Adrenal gland (tissue), 12 donors: ENCODE data around the gene RNF186. TPM values are rescaled to one million over a fixed set of nuclear protein-coding genes. Genes with fewer than 3 reads are reported as not detected.
A peak's percentile ranks its signal among the peaks of the same experiment; 100 is the strongest.

Experiments used
- DNase-seq, 7 donors: peaks; one replicate each; pipeline ENCODE4 v3.0.0-alpha.2; 2019 to 2020
- H3K27ac ChIP-seq, 5 donors: fragments of 200-600 bp; sonication (generic) in 4 of 5; 1 replicate in 3 of 5; 2 replicates in 2 of 5; pipeline versions ENCODE4 v1.5.1 to v1.8.0; 2016 to 2020; ENCODE audit warnings: mild to moderate bottlenecking in 1 of 5
- H3K27me3 ChIP-seq: fragments of 200-600 bp; 2 replicates; pipeline ENCODE4 v1.8.0; 2021
- H3K36me3 ChIP-seq, 2 donors: fragments of 200-600 bp; replicated peaks in 1 of 2; 1 replicate in 1 of 2; 2 replicates in 1 of 2; pipeline versions ENCODE4 v1.5.1 to v1.8.0; 2018 to 2022
- H3K4me1 ChIP-seq, 2 donors: fragments of 200-600 bp; replicated peaks in 1 of 2; 1 replicate in 1 of 2; 2 replicates in 1 of 2; pipeline versions ENCODE4 v1.5.1 to v1.8.0; 2018 to 2021
- H3K4me3 ChIP-seq, 4 donors: fragments of 200-600 bp; sonication (generic) in 3 of 4; one replicate each; pipeline ENCODE4 v1.5.1; 2016 to 2018
- H3K9me3 ChIP-seq, 3 donors: fragments of 200-600 bp; sonication (generic) in 1 of 3; replicated peaks in 1 of 3; 1 replicate in 2 of 3; 2 replicates in 1 of 3; pipeline versions ENCODE4 v1.5.1 to v1.8.0; 2016 to 2021
- POLR2A ChIP-seq, 2 donors: fragments of 450-650 bp; IDR thresholded peaks; one replicate each; pipeline ENCODE4 v1.6.1; 2017; ENCODE audit warnings: antibody characterized with exemption in 2 of 2, mild to moderate bottlenecking in 2 of 2, moderate library complexity in 1 of 2
- WGBS, 4 donors: extraction: QIAGEN DNeasy Blood & Tissue Kit in 2 of 4; methylation state at CpG; one replicate each; pipeline versions ENCODE4 v1.1.5 to v1.1.7; 2013 to 2017; 5-methylcytosine and 5-hydroxymethylcytosine counted together
- intact Hi-C, 2 donors: fragments of 100-400 bp; cut with DNase I; formaldehyde crosslinking; loops; one replicate each; pipeline versions ENCODE4 v1.14.1 to v1.15.0; 2022 to 2023
- polyA plus RNA-seq, 3 donors: library from polyadenylated mRNA; stranded (reverse); fragments of 200-250 nt in 2 of 3; fragments of 350-450 nt in 1 of 3; fragmentation: Illumina TruSeq in 1 of 3; extraction: RNeasy Lipid Tissue Mini Kit (QIAGEN cat#74804) in 1 of 3; gene quantifications; one replicate each; pipeline ENCODE4 v1.2.3, GENCODE V29; 2013 to 2014
- total RNA-seq, 9 donors: library from RNA; depleted of rRNA in 4 of 9; stranded (reverse); fragments of >200 nt in 4 of 9; fragments of 120-200 nt in 1 of 9; fragmentation: NEBNext Ultra II Directional in 1 of 9; extraction: Animal tissue kit (Norgen Biotek cat#: 25700) in 1 of 9; gene quantifications; one replicate each; pipeline versions ENCODE4 v1.1.0 to v1.2.4, GENCODE V29; 2013 to 2023
- TF ChIP-seq, protein P1 (sequence below), 6 experiments: fragments of 450-650 bp in 4 of 6; fragments of 200-600 bp in 2 of 6; sonication (generic) in 1 of 6; IDR thresholded peaks; 1 replicate in 5 of 6; 2 replicates in 1 of 6; pipeline versions ENCODE4 v1.5.1 to v1.8.0; 2016 to 2021; ENCODE audit warnings: antibody characterized with exemption in 6 of 6, mild to moderate bottlenecking in 2 of 6, moderate library complexity in 1 of 6
- donor health status: healthy with polysubstance abuse.
- donor health status: Bipolar disorder and iron deficiency.
- donor health status: DM: yes; HTN: yes; CAD: no.
- donor health status: DM: no; HTN: no; CAD: no.
- donor health status: DM: no; HTN: no; CAD: no.
- donor health status: DM: yes; HTN: yes; CAD: no.

RNF186 gene
- total and polyA plus RNA-seq, 12 donors = not detected

DNA sequence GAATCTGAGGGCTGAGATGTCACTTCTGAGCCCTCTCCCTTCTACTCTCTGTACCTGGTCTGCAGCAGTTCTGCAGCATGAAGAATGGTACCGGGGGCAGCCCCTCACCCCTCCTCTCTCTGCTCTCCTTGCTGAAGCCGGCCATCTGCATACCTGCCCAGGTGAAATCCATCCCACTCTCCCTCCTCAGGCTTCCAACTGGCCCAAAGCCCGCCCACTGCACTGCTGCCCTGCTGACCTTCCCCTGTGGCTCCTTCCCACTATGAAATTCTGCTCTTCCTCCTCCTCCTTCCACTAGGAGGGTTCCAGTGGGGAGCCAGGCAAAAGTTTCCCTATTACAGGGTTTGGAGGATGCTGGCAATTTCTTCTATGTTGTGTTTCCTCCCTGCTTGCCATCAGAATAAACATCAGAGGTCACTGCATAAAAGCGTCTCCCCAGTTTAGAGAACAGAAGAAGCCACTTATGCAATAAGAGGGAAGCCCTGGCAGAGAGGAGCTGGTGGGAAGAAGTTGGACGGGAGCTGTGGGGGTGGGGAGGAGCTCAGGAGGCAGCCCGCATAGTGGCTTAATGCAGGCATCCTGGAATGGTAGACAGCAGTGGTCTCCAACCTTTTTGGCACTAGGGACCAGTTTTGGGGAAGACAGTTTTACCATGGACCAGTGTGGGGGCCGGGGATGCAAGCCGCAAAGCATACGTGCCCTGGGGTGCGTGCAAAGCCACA lies 45.7 kb downstream of the RNF186 start:
- Histone ChIP-seq H3K27me3 (no peaks in the 10 kb centered on the region), H3K36me3 (peaks cover 0 to 15% of the 10 kb centered on the region in 2 donors), H3K4me3 (no peak overlapping the region), H3K27ac (no peak overlapping the region), H3K9me3 (no peaks in the 10 kb centered on the region), H3K4me1 (no peaks in the 10 kb centered on the region)
- TF ChIP-seq, protein P1, sequence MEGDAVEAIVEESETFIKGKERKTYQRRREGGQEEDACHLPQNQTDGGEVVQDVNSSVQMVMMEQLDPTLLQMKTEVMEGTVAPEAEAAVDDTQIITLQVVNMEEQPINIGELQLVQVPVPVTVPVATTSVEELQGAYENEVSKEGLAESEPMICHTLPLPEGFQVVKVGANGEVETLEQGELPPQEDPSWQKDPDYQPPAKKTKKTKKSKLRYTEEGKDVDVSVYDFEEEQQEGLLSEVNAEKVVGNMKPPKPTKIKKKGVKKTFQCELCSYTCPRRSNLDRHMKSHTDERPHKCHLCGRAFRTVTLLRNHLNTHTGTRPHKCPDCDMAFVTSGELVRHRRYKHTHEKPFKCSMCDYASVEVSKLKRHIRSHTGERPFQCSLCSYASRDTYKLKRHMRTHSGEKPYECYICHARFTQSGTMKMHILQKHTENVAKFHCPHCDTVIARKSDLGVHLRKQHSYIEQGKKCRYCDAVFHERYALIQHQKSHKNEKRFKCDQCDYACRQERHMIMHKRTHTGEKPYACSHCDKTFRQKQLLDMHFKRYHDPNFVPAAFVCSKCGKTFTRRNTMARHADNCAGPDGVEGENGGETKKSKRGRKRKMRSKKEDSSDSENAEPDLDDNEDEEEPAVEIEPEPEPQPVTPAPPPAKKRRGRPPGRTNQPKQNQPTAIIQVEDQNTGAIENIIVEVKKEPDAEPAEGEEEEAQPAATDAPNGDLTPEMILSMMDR (IDR thresholded peaks at IDR 0.05) = no peak
- TF ChIP-seq POLR2A (IDR thresholded peaks at IDR 0.05) = no peak
- no peak for DNase-seq
- 81 to 94% (median 86%) methylated on average over 10 of the region's 10 CpGs for WGBS, 4 donors
- intact Hi-C loops = no loop called here

DNA sequence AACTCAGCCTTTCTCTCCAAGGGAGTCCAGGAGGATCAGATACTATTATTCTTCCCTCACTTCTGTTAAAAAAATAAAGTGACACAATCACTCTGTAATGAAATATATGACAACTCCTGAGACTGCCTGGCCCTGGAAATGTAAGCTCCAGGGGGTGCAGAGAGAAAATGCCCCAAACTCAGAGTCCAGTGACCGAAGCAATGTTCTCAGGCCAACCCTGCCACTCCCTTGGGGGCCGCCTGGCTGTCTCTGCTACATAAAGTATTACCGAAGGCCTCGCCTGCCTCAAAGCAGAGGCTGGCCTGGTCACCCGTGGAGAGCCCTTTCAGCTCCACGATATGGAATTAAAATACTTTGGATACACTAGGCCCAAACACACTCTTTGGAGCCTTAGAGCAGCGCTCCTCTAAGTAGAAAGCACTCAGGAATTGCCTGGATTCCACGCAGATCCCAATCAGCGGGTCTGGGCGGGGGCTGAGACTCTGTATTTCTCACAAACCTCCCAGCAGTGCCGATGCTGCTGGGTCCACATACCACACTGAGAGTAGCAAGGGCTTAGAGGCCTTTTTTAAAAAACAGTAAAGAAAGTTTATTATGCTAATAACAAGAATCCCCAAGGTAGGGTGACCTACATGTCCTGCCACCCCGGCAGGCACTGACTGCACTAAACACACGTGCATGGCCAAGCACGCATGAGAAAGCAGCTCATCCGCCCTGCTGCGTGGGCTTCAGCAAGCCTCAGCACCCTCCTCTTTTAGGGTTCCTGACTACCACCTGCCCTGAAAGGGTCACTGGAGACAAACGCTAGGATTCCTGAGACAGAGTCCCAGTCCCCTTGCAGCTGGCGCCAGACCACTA lies 46.5 kb downstream of the RNF186 start:
- Histone ChIP-seq H3K27me3 (no peaks in the 10 kb centered on the region), H3K27ac (no peak overlapping the region), H3K4me3 (no peak overlapping the region), H3K4me1 (no peaks in the 10 kb centered on the region), H3K36me3 (peaks cover 0 to 10% of the 10 kb centered on the region in 2 donors), H3K9me3 (no peaks in the 10 kb centered on the region)
- intact Hi-C loops = no loop called here
- TF ChIP-seq, protein P1 (IDR thresholded peaks at IDR 0.05) = no peak
- TF ChIP-seq POLR2A (IDR thresholded peaks at IDR 0.05) = no peak
- 87 to 99% (median 90%) methylated on average over 15 to 18 of the region's 18 CpGs for WGBS, 4 donors
- no peak for DNase-seq

DNA sequence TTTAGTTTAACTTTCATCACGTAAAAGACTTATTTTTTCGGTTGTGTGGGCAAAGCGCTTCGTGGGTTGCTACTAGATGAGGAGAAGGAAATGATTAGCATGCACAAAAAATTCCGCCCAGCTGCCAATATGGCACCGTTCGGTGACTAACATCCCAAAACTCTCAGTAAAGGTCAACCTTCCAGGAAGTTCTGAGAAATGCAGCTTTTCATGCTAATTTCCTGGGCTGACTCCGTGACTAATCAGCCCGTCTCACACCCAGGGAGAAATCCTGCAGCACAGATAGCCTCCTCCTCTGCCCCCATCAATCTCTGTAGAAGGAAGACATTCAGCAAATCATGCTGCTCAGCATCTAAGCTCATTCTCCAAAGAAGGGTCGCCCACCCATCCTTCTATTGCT lies 49.5 kb downstream of the RNF186 start:
- WGBS, 4 donors = 72 to 79% (median 75%) methylated on average over 10 of the region's 10 CpGs
- no peaks in the 10 kb centered on the region for H3K36me3 ChIP-seq
- TF ChIP-seq, protein P1 (IDR thresholded peaks at IDR 0.05) = no peak
- TF ChIP-seq POLR2A (IDR thresholded peaks at IDR 0.05) = no peak

DNA sequence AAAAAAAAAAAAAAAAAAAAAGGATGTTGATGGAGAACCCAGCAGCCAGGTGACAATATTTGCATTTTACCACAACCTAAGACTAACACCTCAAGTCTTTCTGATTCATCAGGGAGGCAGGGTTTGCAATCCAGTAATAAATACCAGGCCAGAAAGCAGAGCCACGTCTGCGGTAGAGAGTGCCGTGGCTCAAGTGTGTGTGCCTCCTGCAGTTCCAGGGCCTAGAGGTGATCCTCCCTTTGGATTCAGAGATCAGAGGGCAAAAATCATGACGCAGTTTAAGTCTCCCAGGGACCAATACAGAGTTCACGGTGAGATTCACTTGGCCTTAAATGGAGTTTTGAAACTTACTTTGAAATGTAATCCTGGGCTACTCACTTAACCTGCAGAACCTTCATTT lies 50.2 kb downstream of the RNF186 start:
- no peak overlapping the region for H3K4me3 ChIP-seq
- TF ChIP-seq POLR2A (IDR thresholded peaks at IDR 0.05) = no peak
- TF ChIP-seq, protein P1 (IDR thresholded peaks at IDR 0.05) = no peak
- no peaks in the 10 kb centered on the region for H3K4me1 ChIP-seq
- intact Hi-C loops = no loop called here
- no peaks in the 10 kb centered on the region for H3K9me3 ChIP-seq
- WGBS, 4 donors = 90 to 95% (median 95%) methylated on average over 5 of the region's 5 CpGs
- no peaks in the 10 kb centered on the region for H3K27me3 ChIP-seq
- no peak for DNase-seq
- H3K27ac ChIP-seq = no peak overlapping the region
- no peaks in the 10 kb centered on the region for H3K36me3 ChIP-seq

More for the DNA sequence above, 49.5 kb downstream of the RNF186 start:
- no peaks in the 10 kb centered on the region for H3K4me1 ChIP-seq
- H3K9me3 ChIP-seq = no peaks in the 10 kb centered on the region
- no peaks in the 10 kb centered on the region for H3K27me3 ChIP-seq
- no peak overlapping the region for H3K4me3 ChIP-seq
- intact Hi-C loops = no loop called here
- peak in 4 of 7 donors; percentile 14 to 56 (median 37) for DNase-seq
- H3K27ac ChIP-seq = no peak overlapping the region
